Esophagus (tissue), 2 donors: Measurements from ENCODE around the gene NT5DC1. TPM values are rescaled to one million over a fixed set of nuclear protein-coding genes. Genes with fewer than 3 reads are reported as not detected.

Experiments used
- H3K27ac ChIP-seq, 2 donors: one replicate each; pipeline ENCODE4 v1.5.1; 2013; ENCODE audit warnings: low read depth in 2 of 2, mild to moderate bottlenecking in 2 of 2, inconsistent platforms in 1 of 2, low read length in 1 of 2, moderate library complexity in 1 of 2
- H3K27me3 ChIP-seq, 2 donors: one replicate each; pipeline ENCODE4 v1.6.1; 2013; ENCODE audit warnings: low read length in 2 of 2, control low read depth in 1 of 2, mild to moderate bottlenecking in 1 of 2; ENCODE audit not compliant: insufficient read depth in 2 of 2, control insufficient read depth in 1 of 2
- H3K36me3 ChIP-seq, 2 donors: one replicate each; pipeline ENCODE4 v1.6.1; 2013; ENCODE audit warnings: low read length in 1 of 2; ENCODE audit not compliant: control insufficient read depth in 2 of 2, insufficient read depth in 2 of 2
- H3K4me1 ChIP-seq, 2 donors: one replicate each; pipeline ENCODE4 v1.6.1; 2013; ENCODE audit warnings: low read length in 1 of 2; ENCODE audit not compliant: control insufficient read depth in 2 of 2, insufficient read depth in 2 of 2
- H3K4me3 ChIP-seq, 2 donors: one replicate each; pipeline ENCODE4 v1.5.1; 2013; ENCODE audit warnings: low read length in 2 of 2, mild to moderate bottlenecking in 2 of 2, low read depth in 1 of 2, moderate library complexity in 1 of 2
- H3K9me3 ChIP-seq, 2 donors: one replicate each; pipeline ENCODE4 v1.6.1; 2013; ENCODE audit warnings: mild to moderate bottlenecking in 2 of 2, low read depth in 1 of 2, low read length in 1 of 2, moderate library complexity in 1 of 2; ENCODE audit not compliant: control insufficient read depth in 2 of 2, insufficient read depth in 1 of 2
- WGBS, 2 donors: extraction: QIAGEN DNeasy Blood & Tissue Kit; methylation state at CpG; one replicate each; pipeline ENCODE4 v1.1.7; 2013; 5-methylcytosine and 5-hydroxymethylcytosine counted together
- polyA plus RNA-seq, 2 donors: library from polyadenylated mRNA; stranded (reverse); fragments of 200-250 nt; gene quantifications; one replicate each; pipeline ENCODE4 v1.2.3, GENCODE V29; 2013
- donor health status: healthy with polysubstance abuse.
- donor health status: Bipolar disorder and iron deficiency.

NT5DC1 gene
- polyA plus RNA-seq, 2 donors: 4.0 to 18.1 TPM

- H3K27me3 ChIP-seq: no peaks in the 10 kb centered on the region
- no peak overlapping the region for H3K27ac ChIP-seq
- no peaks in the 10 kb centered on the region for H3K9me3 ChIP-seq
- H3K4me1 ChIP-seq: no peaks in the 10 kb centered on the region
- H3K4me3 ChIP-seq: no peak overlapping the region
- 57 to 61% methylated on average over 3 of the region's 3 CpGs for WGBS, 2 donors
- no peaks in the 10 kb centered on the region for H3K36me3 ChIP-seq
These were observed 100.1 kb downstream of the NT5DC1 start for GRCh38 chr6:116200619-116201249.

DNA sequence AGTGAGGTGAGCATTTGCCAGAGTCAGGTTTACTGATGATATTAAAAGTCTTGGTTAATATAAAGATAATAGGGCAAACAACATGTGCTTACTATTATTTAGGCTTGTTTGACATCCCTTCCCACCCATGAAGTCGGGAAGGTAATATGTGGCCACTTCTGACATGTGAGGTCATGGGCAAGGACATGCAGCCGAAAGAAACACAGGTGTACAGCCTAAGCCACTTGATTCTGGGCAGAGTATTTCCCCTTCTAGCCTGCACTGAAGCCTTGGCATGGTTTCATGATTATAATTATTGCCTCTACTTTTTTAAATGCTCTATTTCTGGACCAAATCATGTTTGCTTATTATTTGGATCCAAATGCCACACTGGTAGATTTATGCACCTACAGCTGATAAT is 100.9 kb downstream of the NT5DC1 start:
- H3K27ac ChIP-seq: no peak overlapping the region
- 78 to 93% methylated on average over 2 of the region's 2 CpGs for WGBS, 2 donors
- no peaks in the 10 kb centered on the region for H3K4me1 ChIP-seq
- no peaks in the 10 kb centered on the region for H3K9me3 ChIP-seq
- H3K27me3 ChIP-seq: no peaks in the 10 kb centered on the region
- H3K4me3 ChIP-seq: no peak overlapping the region
- no peaks in the 10 kb centered on the region for H3K36me3 ChIP-seq

DNA sequence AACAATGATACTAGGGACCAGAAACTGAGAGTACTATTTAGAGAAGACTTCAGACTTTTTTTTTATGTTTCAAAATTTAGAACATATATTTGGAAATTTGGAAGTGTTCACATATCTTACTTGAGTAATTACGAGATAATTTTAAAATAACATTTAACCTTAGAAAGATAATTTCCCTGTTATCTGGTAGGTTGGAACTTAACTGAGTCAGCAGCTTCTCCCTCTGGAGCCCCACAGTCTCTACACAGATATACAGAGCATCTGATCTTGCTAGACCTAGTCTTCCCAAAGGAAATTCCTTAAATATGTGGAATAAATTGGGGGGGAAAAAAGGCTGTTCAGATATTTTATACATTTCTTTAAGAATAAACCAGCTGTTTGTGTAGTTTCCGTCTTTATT is 104.6 kb downstream of the NT5DC1 start:
- no peaks in the 10 kb centered on the region for H3K9me3 ChIP-seq
- 67 to 85% methylated on average over 2 of the region's 2 CpGs for WGBS, 2 donors
- no peak overlapping the region for H3K4me3 ChIP-seq
- no peaks in the 10 kb centered on the region for H3K36me3 ChIP-seq
- no peak overlapping the region for H3K27ac ChIP-seq
- H3K27me3 ChIP-seq: no peaks in the 10 kb centered on the region
- no peaks in the 10 kb centered on the region for H3K4me1 ChIP-seq

- Histone ChIP-seq H3K4me1 (peaks cover 0 to 2% of the 10 kb centered on the region in 2 donors), H3K27me3 (no peaks in the 10 kb centered on the region), H3K36me3 (no peaks in the 10 kb centered on the region), H3K4me3 (no peak overlapping the region), H3K27ac (no peak overlapping the region), H3K9me3 (no peaks in the 10 kb centered on the region)
- 90 to 92% methylated on average over 1 of the region's 1 CpG for WGBS, 2 donors
These were observed 105.7 kb downstream of the NT5DC1 start for GRCh38 chr6:116206231-116206903.

GRCh38 chr6:116208056-116208785 is 107.6 kb downstream of the NT5DC1 start:
- H3K27ac ChIP-seq: no peak overlapping the region
- WGBS, 2 donors: 60 to 71% methylated on average over 4 of the region's 4 CpGs
- H3K4me1 ChIP-seq: peaks cover 0 to 2% of the 10 kb centered on the region in 2 donors
- no peaks in the 10 kb centered on the region for H3K27me3 ChIP-seq
- H3K4me3 ChIP-seq: no peak overlapping the region
- no peaks in the 10 kb centered on the region for H3K36me3 ChIP-seq
- H3K9me3 ChIP-seq: no peaks in the 10 kb centered on the region

- no peak overlapping the region for H3K27ac ChIP-seq
- H3K9me3 ChIP-seq: no peaks in the 10 kb centered on the region
- H3K36me3 ChIP-seq: no peaks in the 10 kb centered on the region
- H3K4me3 ChIP-seq: no peak overlapping the region
- H3K27me3 ChIP-seq: no peaks in the 10 kb centered on the region
- 74 to 85% methylated on average over 5 of the region's 5 CpGs for WGBS, 2 donors
- peaks cover 0 to 2% of the 10 kb centered on the region in 2 donors for H3K4me1 ChIP-seq
These were observed 109.7 kb downstream of the NT5DC1 start for GRCh38 chr6:116210316-116210715.

GRCh38 chr6:116210750-116211425 is 110.2 kb downstream of the NT5DC1 start:
- Histone ChIP-seq H3K27ac (peak overlapping the region in 1 of 2 donors; percentile 71), H3K36me3 (no peaks in the 10 kb centered on the region), H3K4me1 (peaks cover 0 to 2% of the 10 kb centered on the region in 2 donors), H3K27me3 (no peaks in the 10 kb centered on the region), H3K4me3 (no peak overlapping the region), H3K9me3 (no peaks in the 10 kb centered on the region)
- 48% methylated on average over 3 of the region's 3 CpGs for WGBS, 2 donors

DNA sequence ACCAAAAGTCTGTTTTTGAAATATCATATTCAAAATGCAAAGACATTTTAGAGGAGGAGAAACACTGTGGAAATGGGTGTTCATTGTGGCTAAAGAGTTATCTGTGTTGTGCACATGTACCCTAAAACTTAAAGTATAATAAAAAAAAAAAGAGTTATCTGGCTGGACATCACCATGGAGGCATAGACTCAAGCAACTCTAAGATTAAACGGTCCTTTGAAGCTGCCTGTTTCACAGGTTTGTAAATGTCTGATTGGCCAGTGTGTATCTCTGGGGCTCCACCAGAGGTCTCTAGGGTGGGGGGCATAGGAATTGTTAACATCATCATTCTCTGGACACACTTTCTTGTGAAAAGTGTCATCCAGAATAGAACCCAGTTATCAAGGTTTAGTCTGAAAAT is 114.0 kb downstream of the NT5DC1 start:
- Histone ChIP-seq H3K4me1 (peaks cover 0 to 2% of the 10 kb centered on the region in 2 donors), H3K27ac (no peak overlapping the region), H3K4me3 (no peak overlapping the region), H3K27me3 (no peaks in the 10 kb centered on the region), H3K9me3 (no peaks in the 10 kb centered on the region), H3K36me3 (no peaks in the 10 kb centered on the region)
- WGBS, 2 donors: 88 to 96% methylated on average over 1 of the region's 1 CpG

DNA sequence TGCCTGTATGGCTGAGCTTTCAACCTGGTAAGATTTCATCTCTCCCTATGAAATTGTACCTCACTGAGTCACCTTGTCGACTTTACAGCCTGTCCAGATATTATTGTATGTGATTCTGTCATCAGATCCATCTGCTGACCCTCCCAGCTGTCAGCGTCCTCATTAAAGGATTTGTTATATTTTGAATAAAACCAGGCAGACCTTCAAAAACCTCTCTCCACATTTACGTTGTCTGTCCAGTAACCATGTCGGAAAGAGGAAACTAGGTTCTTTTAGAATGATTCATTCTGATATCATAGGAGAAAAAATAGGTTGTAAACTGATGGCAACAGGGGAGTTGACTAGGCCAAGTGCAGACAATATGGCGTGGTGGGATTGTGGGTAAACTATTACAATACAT is 114.8 kb downstream of the NT5DC1 start:
- H3K27ac ChIP-seq: no peak overlapping the region
- H3K9me3 ChIP-seq: no peaks in the 10 kb centered on the region
- H3K36me3 ChIP-seq: no peaks in the 10 kb centered on the region
- no peak overlapping the region for H3K4me3 ChIP-seq
- 85 to 88% methylated on average over 5 of the region's 5 CpGs for WGBS, 2 donors
- H3K27me3 ChIP-seq: no peaks in the 10 kb centered on the region
- H3K4me1 ChIP-seq: peaks cover 0 to 2% of the 10 kb centered on the region in 2 donors
